Body of pancreas (tissue), 4 donors: ENCODE measurements around the gene TPD52L2. TPM values are rescaled to one million over a fixed set of nuclear protein-coding genes. Genes with fewer than 3 reads are reported as not detected.

ENCODE experiments used
- ATAC-seq: fragments of 150-250 bp; one replicate; pipeline ENCODE4 v1.9.1; 2016
- DNase-seq, 4 donors: peaks; one replicate each; pipeline ENCODE4 v3.0.0-alpha.2; 2019
- H3K27ac ChIP-seq, 4 donors: fragments of 200-600 bp; sonication (generic); 1 replicate in 3 of 4; 2 replicates in 1 of 4; pipeline versions ENCODE4 v1.5.1 to v1.6.1; 2016 to 2019; ENCODE audit warnings: mild to moderate bottlenecking in 1 of 4, mixed read lengths in 1 of 4, moderate library complexity in 1 of 4
- H3K27me3 ChIP-seq, 2 donors: fragments of 200-600 bp; sonication (generic); one replicate each; pipeline ENCODE4 v1.6.0; 2016; ENCODE audit warnings: mild to moderate bottlenecking in 1 of 2
- H3K36me3 ChIP-seq, 2 donors: fragments of 200-600 bp; sonication (generic); replicated peaks in 1 of 2; 2 replicates each; pipeline ENCODE4 v1.5.1; 2016; ENCODE audit warnings: low read depth in 2 of 2; ENCODE audit not compliant: insufficient read depth in 1 of 2
- H3K4me1 ChIP-seq: fragments of 200-600 bp; sonication (generic); one replicate; pipeline ENCODE4 v1.6.0; 2016
- H3K4me3 ChIP-seq, 2 donors: fragments of 200-600 bp; sonication (generic); 1 replicate in 1 of 2; 2 replicates in 1 of 2; pipeline ENCODE4 v1.5.1; 2016 to 2019
- H3K9me3 ChIP-seq, 3 donors: fragments of 200-600 bp; sonication (generic); 1 replicate in 2 of 3; 2 replicates in 1 of 3; pipeline ENCODE4 v1.5.1; 2016
- CTCF ChIP-seq, 7 experiments: fragments of 450-650 bp in 4 of 7; fragments of 200-600 bp in 3 of 7; sonication (generic) in 3 of 7; IDR thresholded peaks; one replicate each; pipeline ENCODE4 v1.5.1; 2016 to 2019; ENCODE audit warnings: antibody characterized with exemption in 7 of 7
- POLR2A ChIP-seq, 3 donors: fragments of 450-650 bp; IDR thresholded peaks; one replicate each; pipeline ENCODE4 v1.6.1; 2016; ENCODE audit warnings: antibody characterized with exemption in 3 of 3, mild to moderate bottlenecking in 2 of 3
- WGBS, 2 donors: methylation state at CpG; one replicate each; pipeline ENCODE4 v1.1.5; 2017; 5-methylcytosine and 5-hydroxymethylcytosine counted together
- intact Hi-C: fragments of 100-400 bp; cut with DNase I; formaldehyde crosslinking; loops from one replicate; pipeline ENCODE4 v1.15.1; 2023
- total RNA-seq, 2 donors: library from RNA; depleted of rRNA; stranded (reverse); fragments of >200 nt; gene quantifications; one replicate each; pipeline ENCODE4 v1.1.0, GENCODE V29; 2016

The TPD52L2 gene
- total RNA-seq, 2 donors from 2014 or later = 31.4 to 47.1 TPM

- 74 to 79% methylated on average over 5 to 10 of the region's 10 CpGs for WGBS, 2 donors
- Histone ChIP-seq H3K36me3 (no peaks in the 10 kb centered on the region), H3K27me3 (no peaks in the 10 kb centered on the region), H3K4me3 (no peak overlapping the region), H3K4me1 (peaks cover 59% of the 10 kb centered on the region), H3K9me3 (no peaks in the 10 kb centered on the region), H3K27ac (no peak overlapping the region)
- ATAC-seq (no peak), DNase-seq (peak in 1 of 4 donors; percentile 19)
- intact Hi-C loops = no loop called here
- TF ChIP-seq POLR2A (IDR thresholded peaks at IDR 0.05) = no peak
- TF ChIP-seq CTCF (IDR thresholded peaks at IDR 0.05) = no peak
Measured at GRCh38 chr20:63898882-63899558, 34.0 kb downstream of the TPD52L2 start.

DNA sequence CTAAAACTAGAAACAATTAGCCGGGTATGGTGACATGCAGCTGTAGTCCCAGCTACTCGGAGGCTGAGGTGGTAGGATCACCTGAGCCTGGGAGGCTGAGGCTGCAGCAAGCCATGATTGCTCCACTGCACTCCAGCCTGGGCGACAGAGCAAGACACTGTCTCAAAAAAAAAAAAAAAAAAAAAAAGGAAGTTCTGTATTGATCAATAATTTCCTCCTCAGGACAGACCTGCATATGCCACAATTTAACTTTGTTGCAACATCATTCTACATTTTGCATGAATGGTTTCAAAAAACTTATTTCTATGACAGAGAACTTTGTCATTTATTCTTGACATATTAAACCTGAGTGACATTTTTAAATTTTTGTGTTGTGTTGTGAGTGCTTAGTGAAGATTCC is 35.3 kb downstream of the TPD52L2 start:
- Histone ChIP-seq H3K4me3 (no peak overlapping the region), H3K4me1 (peaks cover 63% of the 10 kb centered on the region), H3K27ac (peak overlapping the region in 1 of 4 donors; percentile 9), H3K36me3 (no peaks in the 10 kb centered on the region), H3K27me3 (no peaks in the 10 kb centered on the region), H3K9me3 (no peaks in the 10 kb centered on the region)
- intact Hi-C loops = no loop called here
- no peak for ATAC-seq
- DNase-seq = no peak
- WGBS, 2 donors = 67 to 72% methylated on average over 3 of the region's 3 CpGs
- TF ChIP-seq CTCF (IDR thresholded peaks at IDR 0.05) = no peak
- TF ChIP-seq POLR2A (IDR thresholded peaks at IDR 0.05) = no peak

- TF ChIP-seq CTCF (IDR thresholded peaks at IDR 0.05) (no peak), POLR2A (IDR thresholded peaks at IDR 0.05) (no peak)
- ATAC-seq = no peak
- 73 to 82% methylated on average over 11 of the region's 11 CpGs for WGBS, 2 donors
- H3K27ac ChIP-seq = no peak overlapping the region
- no peak overlapping the region for H3K4me3 ChIP-seq
- intact Hi-C loops = no loop called here
- peaks cover 53% of the 10 kb centered on the region for H3K4me1 ChIP-seq
- H3K36me3 ChIP-seq = no peaks in the 10 kb centered on the region
- H3K27me3 ChIP-seq = no peaks in the 10 kb centered on the region
- H3K9me3 ChIP-seq = no peaks in the 10 kb centered on the region
- no peak for DNase-seq
Measured at GRCh38 chr20:63903796-63904561, 38.9 kb downstream of the TPD52L2 start.

GRCh38 chr20:63908008-63908682 is 43.1 kb downstream of the TPD52L2 start:
- no peaks in the 10 kb centered on the region for H3K9me3 ChIP-seq
- ATAC-seq (peak; percentile 22), DNase-seq (peak in 2 of 4 donors; percentile 21 to 40)
- TF ChIP-seq CTCF (IDR thresholded peaks at IDR 0.05) (no peak), POLR2A (IDR thresholded peaks at IDR 0.05) (no peak)
- no peak overlapping the region for H3K4me3 ChIP-seq
- peak overlapping the region in 2 of 4 donors; percentile 10 to 47 for H3K27ac ChIP-seq
- intact Hi-C loops = no loop called here
- peaks cover 59% of the 10 kb centered on the region for H3K4me1 ChIP-seq
- WGBS, 2 donors = 45 to 61% methylated on average over 11 to 16 of the region's 16 CpGs
- no peaks in the 10 kb centered on the region for H3K27me3 ChIP-seq
- H3K36me3 ChIP-seq = no peaks in the 10 kb centered on the region
